ENCODE data around the gene GPR152. TPM values are rescaled to one million over a fixed set of nuclear protein-coding genes. Genes with fewer than 3 reads are reported as not detected.
"Not testable (repeated sequence)": the region's sequence is repeated elsewhere in the genome, so short reads cannot be mapped to it uniquely, and the experiment has no call there.

The GPR152 gene
- polyA plus RNA-seq, 4 donors = 0.09 TPM; not detected in 3

DNA sequence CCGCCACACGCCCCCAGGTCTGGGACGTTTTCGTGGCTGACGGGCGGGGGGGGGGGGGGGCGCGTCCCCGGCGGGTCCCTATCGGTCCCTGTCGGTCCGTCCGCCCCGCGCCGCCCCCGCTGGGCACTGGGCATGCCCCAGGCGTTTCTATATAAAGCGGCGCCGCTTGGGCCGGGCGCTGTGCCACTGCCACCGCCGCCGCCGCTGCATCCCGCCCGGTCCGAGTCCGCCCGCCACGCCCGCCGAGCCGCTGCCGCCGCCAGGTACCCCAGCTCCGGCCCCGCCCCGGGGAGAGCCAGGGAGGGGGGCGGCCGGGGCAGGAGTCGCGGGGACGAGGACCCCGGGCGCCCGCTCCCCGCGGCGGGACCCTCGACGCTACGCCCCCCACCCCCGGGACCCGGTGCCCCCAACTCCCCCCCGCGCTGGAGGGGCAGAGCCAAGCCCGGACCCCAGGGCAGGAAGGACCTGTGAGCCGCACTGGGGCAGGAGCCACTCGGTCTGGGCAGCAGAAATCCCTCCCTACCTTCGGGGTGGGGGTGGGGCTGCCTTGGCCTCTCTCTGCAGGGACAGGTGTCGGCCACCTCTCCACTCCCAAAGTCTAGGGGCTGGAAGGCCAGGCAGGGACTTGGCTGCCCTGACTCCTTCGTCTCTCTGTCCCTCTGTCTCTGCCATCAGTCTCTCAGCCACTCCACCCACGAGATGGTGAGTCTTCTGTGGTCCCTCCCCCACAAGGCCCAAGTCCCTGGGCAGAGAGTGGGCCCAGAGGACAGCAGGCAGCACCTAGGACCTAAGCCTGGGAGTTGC lies 36.8 kb downstream of the GPR152 start, which contains the start of gene CARNS1:
CARNS1 (plus strand) TSS at position 178 of the 804 bp plus-strand sequence; CDS start at position 700, 522 bp downstream.
- DNase-seq (ENCODE audit: low read depth in 4 of 4, low spot score in 2 of 4) = no peak

DNA sequence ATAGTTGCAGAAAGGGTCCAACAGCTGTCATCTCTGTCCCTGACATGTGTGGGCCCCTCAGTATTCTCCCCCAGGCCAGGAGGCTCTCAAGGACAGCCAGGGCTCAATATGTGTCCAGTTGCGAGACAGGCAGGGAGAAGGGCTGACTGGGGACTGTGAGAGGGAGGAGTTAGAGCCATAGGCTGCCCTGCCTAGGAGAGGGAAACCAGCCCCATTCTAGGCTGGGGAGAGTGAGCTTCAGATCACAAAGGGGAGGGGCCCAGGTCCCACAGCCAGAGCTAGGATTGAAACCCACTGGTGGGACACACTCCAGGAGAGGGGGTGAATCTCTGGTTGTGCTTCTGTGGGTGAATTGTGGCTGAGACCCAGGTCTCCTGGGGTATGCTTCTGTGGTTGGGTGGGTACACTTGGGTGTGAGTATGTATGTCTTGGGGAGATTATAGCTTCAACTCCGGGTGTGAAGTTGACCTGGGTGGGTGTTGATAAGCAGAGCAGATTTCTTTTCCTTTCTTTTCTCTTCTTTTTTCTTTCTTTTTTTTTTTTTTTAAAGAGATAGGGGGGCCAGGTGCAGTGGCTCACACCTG lies 39.2 kb downstream of the GPR152 start:
- DNase-seq (ENCODE audit: low read depth in 4 of 4, low spot score in 2 of 4) = no peak

DNA sequence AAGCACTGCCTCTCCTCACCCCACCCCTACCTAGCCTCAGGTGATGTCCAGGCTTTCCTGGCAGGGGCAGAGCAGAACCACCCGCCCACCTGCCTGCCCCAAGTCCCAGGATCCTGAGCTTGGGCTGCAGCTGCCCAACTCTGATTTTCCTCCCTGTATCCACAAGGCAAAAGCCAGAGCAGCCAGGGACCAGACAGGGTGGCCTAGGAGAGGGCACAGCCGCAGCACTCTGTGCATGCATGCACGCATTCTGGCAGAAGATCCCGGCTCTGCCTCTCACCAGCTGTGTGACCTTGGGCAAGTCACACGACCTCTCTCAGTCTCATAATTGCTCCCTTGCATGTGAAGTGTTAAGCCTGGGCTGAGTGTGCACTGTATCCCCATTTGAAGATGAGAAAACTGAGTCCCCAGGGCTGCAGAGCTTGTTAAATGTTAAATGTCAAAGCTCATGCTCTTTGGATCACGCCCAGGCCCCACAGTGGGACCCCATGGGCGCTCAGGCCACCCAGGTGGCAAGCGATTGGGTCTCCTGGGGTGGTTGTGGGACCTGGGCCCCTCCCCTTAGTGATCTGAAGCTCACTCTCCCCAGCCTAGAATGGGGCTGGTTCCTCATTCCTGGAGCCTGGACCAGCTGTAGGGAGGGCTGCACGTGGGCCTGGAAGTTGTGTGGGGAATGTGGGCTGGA lies 39.9 kb downstream of the GPR152 start:
- no peak for DNase-seq (ENCODE audit: low read depth in 4 of 4, low spot score in 2 of 4)

DNA sequence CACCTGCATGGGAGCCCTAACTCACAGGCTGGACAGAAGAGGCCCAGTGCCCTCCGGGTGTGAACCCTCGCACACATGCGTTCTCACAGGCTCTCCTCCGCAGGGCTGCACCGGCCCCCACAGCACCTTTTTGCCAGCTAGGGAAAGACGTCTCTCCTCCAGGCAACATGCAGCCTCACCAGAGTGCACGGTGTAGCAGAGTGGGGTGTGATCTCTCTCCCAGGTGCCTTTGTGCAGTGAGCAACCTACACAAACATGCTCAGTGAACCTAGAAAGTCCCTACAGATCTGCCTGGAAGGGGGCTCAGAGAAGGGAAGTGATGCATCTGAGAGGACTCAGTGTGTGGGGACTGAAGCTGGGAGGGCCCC lies 40.8 kb downstream of the GPR152 start:
- DNase-seq (ENCODE audit: low read depth in 4 of 4, low spot score in 2 of 4) = no peak

DNA sequence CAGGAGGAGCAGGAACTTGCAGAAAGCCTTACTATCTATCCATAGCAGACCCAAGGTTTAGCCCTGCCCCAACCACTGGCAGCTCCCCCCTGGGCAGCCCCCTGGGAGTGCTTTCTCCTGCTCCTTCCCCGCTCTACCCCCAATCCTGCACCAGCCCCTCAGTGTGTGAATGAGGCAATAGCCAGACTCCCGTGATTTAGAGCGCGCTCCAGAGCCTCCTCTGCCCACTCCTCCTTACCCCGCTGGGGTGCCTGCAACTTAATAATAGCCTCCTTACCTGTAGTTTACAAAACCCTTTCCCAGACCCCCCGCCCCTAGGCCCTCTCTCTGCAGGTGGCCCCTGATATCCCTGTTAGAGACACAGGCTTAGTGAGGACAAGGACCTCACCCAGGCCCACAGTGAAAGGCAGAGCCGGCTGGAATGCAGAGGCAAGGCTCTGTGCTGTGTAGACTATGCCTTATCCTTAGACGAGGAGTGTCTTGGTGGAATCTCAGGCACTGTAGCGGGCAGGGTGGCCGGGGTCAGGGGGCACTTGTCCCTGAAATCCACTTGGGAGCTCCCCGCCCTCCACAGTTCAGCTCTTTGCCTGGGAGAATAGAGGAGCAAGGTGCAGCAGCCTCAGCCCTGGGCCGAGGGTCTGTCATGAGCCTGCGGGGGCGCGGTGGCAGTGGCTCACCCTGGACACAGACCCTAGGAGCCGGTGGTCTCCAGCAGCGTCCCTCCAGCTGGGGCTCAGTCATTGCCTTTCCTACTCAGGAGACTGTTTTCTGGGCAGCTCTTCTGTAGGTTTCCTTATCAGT lies 41.3 kb downstream of the GPR152 start:
- no peak for DNase-seq (ENCODE audit: low read depth in 4 of 4, low spot score in 2 of 4)

DNA sequence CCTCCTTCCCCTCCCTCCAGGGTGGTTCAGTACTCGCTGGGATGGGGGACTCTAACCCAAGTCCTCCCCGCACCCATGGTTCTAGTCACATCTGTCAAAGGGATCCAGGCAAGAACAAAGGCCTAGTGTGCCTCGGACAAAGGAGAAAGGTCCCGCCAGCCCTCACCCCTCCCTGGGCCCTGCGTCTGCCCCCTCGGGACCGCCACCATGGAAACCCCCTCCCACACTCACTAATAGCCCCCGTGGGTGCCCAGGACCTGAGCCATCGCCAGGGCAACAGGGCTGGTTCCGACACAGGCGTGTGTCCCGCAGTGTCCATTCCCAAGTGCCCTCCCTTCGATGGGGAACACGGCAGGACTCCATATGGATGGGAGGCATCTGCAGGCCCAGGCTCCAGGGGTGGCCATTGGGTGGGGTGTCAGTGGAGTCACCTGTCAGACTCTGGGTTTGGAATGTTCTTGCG lies 42.1 kb downstream of the GPR152 start:
- DNase-seq (ENCODE audit: low read depth in 4 of 4, low spot score in 2 of 4) = no peak

DNA sequence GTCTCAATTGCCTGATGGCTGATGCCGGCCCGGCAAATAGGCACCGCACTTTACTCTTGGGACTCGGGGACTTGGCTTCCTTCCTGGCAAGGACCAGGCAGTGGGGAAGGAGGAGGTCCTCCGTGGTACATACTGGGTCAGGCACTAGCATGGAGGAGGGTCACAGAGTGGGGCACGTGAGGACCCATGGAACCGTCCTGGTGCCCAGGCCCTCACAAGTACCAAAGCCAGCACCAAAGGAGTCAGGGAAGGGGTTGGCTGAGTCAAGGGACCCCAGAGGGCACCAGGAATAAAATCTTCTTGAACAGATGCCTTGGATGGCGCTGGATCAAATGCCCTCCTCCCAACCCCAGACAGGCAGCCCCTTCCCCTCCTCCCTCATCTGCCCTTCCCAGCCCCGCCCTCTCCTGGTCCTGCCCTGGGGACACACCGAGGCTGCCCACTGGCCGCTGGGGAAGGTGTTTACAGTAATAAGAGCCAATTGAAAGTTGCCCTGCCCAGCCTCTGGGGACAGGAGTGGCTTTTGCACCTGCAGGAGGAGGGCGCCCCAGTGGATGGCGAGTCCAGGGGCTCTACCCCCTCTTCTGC lies 42.7 kb downstream of the GPR152 start:
- no peak for DNase-seq (ENCODE audit: low read depth in 4 of 4, low spot score in 2 of 4)

DNA sequence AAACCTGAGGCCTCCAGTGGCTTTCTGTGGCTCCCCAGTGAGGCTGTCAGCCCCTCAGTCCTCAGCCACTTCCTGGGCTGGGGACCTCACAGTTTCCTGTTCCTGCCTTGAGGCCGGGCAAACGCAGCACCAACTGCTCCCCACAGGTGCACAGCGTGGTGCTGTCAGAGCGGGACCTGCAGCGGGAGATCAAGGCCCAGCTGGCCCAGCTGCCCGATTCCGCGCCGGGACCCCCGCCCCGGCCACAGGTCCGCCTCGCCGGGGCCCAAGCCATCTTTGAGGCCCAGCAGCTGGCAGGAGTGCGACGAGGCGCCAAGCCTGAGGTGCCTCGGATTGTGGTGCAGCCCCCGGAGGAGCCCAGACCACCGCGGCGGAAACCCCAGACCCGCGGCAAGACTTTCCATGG lies 43.3 kb downstream of the GPR152 start:
- DNase-seq (ENCODE audit: low read depth in 4 of 4, low spot score in 2 of 4) = no peak

DNA sequence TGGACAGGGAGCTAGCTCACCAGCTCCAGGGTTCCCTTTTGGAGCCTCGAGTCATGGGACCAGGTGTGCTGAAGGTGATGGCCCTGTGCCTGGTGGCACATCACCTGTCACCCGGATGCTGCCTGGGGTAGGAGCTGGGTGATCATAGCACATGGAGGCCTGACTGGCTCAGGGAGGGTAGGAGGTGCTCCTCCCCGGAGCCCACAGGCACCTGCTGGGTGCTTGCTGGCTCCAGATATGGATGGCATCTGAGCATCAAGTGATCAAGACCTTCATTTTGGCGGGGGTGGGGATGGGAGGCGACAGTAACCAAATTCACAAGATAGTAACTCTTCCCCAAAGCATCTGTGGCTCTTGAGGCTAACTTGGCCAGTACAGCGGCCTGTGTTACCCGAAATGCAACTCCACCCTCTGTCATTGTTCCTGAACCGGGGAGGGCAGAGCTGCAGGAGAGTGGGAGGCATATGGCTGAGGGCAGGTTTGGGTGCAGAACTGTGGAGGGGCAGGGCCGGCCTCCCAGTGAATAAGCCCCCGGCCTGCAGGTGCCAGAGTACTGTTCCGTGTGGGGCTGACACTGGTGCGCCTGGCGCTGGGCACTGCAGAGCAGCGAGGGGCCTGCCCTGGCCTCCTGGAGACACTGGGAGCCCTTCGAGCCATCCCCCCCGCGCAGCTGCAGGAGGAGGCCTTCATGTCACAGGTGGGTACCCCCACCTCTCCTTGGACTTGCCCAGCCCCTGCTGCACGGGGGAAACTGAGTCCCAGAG lies 43.9 kb downstream of the GPR152 start:
- DNase-seq (ENCODE audit: low read depth in 4 of 4, low spot score in 2 of 4) = no peak

DNA sequence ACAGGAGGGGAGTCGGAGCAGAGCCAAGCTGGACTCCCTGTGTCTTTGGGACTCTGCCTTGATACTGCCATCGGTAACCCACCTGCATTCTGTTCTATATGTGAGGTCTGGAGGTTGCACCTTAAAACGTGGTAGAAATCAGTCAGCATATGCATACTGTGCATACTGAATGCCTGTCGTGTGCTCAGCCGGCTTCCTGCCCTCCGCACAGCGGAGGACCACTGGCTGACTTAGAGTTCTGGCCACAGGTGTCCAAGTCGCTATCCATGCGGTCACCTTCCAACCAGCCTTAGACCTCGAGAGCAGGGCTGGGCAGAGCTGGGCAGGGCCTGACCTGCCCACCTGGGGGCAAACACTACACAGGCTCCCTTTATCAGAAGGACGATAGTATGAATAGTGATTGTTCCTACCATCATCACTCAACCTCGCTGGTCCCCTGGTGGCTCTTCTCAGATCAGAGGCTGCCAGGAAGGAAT lies 44.8 kb downstream of the GPR152 start:
- no peak for DNase-seq (ENCODE audit: low read depth in 4 of 4, low spot score in 2 of 4)

DNA sequence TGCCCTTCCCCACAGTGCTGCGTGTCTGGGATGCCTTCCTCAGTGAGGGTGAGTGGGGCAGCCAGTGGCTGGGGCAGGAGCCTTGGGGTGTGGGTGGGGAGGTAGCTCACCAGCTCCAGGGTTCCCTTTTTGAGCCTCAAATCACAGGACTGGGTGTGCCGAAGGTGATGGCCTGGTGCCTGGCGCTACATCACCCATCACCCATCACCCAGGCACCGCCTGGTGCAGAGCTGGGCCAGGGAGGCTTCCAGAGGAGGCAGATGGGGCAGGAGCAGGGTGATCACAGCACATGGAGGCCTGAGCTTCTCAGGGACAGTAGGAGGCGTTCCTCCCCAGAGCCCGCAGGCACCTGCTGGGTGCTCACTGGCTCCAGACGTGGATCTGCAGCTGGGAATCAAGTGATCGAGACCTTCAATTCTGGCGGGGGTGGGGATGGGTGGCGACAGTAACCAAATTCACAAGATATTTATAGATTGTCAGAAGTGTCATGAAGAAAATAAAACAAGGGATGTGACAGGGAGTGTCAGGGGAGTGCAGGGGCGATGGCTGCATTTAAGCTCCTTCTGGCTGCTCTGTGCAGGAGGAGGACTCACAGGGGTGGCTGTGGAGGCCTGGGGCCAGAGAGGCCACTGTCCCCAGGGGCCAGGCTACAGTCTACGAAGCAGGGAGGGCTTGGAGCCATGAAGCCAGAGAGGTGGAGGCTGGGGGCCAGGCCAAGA lies 45.4 kb downstream of the GPR152 start:
- no peak for DNase-seq (ENCODE audit: low read depth in 4 of 4, low spot score in 2 of 4)

DNA sequence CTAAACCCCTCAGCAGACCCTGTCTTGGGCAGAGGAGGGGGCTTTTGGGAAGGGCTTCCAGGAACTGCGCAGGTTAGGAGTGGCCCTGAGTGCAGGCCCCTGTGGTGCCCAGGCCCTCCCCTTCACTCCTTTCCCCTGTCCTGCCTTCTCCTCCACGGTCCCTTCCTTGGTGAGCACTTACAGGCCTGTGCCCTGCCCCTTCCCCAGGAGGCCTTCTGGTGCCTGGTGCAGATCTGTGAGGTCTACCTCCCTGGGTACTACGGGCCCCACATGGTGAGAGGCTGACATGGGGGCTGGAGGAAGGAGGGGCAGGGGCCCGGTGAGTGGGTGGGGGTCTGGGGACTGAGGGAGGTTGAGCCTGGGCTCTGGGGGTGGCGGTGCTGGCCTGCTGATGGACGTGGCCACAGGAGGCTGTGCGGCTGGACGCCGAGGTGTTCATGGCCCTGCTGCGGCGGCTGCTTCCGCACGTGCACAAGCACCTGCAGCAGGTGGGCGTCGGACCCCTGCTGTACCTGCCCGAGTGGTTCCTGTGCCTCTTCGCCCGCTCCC lies 46.0 kb downstream of the GPR152 start:
- no peak for DNase-seq (ENCODE audit: low read depth in 4 of 4, low spot score in 2 of 4)

DNA sequence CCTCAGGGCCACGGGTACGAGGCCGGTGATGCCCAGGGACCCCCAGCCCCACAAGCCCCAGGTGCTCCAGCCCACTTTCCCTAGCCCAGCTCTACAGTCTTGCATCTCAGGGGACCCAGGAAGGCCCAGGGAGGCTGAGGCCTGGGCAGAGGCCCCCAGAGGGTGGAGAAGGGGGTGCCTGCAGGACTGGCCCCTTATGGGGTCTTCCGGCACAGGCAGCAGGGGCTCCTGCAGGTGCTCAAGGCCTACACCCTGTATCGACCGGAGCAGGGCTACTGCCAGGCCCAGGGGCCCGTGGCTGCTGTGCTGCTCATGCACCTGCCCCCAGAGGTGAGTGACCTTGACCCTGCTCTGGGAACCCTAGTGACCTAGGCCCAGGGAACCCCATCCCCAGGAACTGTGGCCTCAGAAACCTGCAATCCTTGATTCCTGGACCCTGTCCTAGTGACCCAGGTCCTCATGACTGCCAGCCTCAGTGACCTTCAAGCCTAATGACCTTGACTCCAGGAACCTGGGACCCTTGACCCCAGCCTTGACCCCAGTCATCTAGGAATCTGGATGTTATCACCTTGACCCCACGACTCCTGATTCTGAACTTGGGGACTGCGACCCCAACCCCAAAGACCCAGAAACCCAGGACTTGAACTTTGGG lies 46.7 kb downstream of the GPR152 start:
- DNase-seq (ENCODE audit: low read depth in 4 of 4, low spot score in 2 of 4) = no peak

DNA sequence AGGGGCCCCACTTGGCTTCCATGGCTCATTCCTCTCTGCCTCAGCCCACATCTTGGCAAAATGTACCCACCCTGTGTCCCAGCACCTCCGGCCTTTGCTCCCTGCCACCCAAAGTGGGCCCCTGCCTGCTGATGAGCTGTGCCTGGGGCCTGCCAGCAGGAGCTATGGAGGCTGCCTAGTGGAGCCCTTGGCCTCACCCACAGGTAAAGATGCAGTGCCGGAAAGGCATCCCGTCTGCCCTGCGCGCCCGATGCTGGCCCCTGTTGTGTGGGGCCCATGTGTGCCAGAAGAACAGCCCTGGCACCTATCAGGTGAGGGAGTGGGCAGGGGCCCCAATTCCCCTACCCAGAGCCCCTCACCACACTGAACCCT lies 47.3 kb downstream of the GPR152 start:
- DNase-seq (ENCODE audit: low read depth in 4 of 4, low spot score in 2 of 4) = no peak

DNA sequence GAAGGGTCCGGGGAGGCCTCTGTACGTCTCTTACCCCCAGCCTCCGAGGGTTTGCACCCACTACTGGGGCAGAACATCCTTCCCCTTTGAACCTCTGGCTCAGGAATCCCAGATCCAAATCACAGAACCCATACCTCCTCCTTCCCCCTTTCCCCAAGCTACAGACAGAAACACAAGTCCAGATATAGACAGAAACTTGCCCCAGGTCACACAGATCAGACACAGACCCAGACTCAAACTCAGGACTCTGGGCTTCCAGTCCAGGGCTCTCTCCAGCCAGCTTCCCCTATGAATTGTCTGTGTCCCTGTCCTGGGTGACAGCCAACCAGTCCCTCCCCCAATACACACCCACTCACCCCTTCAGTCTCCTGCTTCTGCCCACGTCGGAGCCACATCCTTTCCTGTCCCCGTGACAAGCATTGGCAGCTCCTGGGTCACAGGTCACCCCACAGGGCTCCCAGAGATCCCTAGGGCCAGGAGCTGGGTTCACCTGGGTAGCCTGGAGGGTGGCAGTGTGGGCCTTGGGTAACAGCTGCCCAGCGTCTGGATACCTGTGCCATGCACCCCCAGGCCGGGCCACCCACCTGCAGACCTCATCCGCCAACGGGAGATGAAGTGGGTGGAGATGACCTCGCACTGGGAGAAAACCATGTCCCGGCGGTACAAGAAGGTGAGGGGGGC lies 47.9 kb downstream of the GPR152 start:
- no peak for DNase-seq (ENCODE audit: low read depth in 4 of 4, low spot score in 2 of 4)

DNA sequence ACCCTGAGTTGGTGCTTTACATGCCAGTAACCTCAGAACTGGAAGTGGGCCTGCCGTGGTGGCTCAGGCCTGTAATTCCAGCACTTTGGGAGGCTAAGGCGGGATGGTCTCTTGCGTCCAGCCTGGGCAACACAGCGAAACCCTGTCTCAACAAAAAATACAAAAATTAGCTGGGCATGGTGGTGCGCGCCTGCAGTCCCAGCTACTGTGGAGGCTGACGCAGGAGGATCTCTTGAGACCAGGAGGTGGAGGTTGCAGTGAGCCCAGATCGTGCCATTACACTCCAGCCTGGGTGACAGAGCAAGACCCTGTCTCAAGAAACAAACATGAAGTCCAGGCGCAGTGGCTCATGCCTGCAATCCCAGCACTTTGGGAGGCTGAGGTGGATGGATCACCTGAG lies 49.4 kb downstream of the GPR152 start:
- not testable (repeated sequence) for DNase-seq (ENCODE audit: low read depth in 4 of 4, low spot score in 2 of 4)

DNA sequence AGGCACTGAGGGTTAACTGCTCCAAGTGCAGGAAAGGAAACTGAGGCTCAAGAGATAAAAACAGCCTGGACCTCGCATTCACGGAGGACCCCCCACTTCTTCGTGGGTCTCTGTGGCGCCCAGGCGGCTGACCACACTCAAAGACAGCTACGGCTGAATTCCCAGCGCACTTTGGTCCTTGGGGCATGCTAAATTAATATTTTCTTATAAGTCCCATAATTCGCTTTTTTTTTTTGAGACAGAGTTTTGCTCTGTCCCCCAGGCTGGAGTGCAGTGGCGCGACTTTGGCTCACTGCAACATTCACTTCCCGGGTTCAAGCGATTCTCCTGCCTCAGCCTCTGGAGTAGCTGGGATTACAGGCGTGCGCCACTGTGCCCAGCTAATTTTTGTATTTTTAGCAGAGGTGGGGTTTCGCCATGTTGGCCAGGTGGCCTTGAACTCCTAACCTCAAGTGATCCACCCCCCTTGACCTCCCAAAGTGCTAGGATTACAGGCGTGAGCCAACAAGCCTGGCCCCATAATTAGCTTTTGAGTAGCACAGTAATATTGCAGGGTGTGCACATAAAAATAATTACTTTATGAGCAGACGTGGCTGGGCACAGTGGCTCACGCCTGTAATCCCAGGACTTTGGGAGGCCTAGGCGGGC lies 50.2 kb downstream of the GPR152 start:
- not testable (repeated sequence) for DNase-seq (ENCODE audit: low read depth in 4 of 4, low spot score in 2 of 4)
